Fibroblast of villous mesenchyme (primary cell): ENCODE measurements around the gene LRPAP1. TPM values are rescaled to one million over a fixed set of nuclear protein-coding genes. Genes with fewer than 3 reads are reported as not detected.

Experiments used
- DNase-seq: peaks from one replicate; pipeline ENCODE4 v3.0.0-alpha.2; 2010; ENCODE audit warnings: low read depth
- H3K4me3 ChIP-seq: 2 replicates; pipeline ENCODE4 v1.5.1; 2011; ENCODE audit warnings: low read depth, mild to moderate bottlenecking, low read length
- total RNA-seq: library from RNA; depleted of rRNA; stranded (reverse); fragments of >200 nt; gene quantifications from 2 replicates; pipeline ENCODE4 v1.2.3, GENCODE V29; 2012
- TF ChIP-seq, protein P1 (sequence below): IDR thresholded peaks from 2 replicates; pipeline ENCODE4 v1.5.1; 2012; ENCODE audit warnings: low read depth, mild to moderate bottlenecking, low read length; ENCODE audit not compliant: insufficient read depth

LRPAP1 gene
- total RNA-seq, 1 donor: 21.2 TPM

DNA sequence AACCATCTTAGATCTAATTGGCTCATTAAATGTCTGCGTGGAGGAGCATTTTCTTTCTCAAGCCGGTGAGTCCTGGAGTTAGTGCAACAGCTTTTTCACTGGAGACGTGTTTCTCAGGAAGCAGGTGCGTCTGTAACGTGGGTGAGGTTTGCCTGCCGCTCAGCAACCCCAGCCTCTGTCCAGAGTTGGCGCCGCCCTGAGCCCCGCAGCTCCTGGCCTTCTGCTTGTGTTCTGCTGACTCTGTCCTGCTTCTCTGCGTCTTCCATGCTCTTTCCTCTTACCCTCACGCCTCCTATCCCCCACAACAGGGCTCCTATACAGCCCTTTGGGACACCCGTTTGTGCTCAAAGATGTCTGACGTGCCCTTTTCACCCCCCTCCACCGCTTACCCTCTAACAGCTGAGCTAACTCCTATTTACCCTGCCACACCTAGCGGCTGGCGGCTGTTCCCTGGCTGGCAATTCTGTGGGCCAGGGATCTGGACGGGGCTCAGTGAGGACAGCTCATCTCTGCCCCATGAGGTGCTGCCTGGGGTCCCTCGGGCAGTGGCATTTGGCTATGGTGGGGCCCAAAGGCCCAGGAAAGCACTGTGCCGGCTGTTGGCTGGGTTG, 50.3 kb downstream of the LRPAP1 start:
- H3K4me3 ChIP-seq: no peak overlapping the region
- TF ChIP-seq, protein P1, sequence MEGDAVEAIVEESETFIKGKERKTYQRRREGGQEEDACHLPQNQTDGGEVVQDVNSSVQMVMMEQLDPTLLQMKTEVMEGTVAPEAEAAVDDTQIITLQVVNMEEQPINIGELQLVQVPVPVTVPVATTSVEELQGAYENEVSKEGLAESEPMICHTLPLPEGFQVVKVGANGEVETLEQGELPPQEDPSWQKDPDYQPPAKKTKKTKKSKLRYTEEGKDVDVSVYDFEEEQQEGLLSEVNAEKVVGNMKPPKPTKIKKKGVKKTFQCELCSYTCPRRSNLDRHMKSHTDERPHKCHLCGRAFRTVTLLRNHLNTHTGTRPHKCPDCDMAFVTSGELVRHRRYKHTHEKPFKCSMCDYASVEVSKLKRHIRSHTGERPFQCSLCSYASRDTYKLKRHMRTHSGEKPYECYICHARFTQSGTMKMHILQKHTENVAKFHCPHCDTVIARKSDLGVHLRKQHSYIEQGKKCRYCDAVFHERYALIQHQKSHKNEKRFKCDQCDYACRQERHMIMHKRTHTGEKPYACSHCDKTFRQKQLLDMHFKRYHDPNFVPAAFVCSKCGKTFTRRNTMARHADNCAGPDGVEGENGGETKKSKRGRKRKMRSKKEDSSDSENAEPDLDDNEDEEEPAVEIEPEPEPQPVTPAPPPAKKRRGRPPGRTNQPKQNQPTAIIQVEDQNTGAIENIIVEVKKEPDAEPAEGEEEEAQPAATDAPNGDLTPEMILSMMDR: no peak
- no peak for DNase-seq

DNA sequence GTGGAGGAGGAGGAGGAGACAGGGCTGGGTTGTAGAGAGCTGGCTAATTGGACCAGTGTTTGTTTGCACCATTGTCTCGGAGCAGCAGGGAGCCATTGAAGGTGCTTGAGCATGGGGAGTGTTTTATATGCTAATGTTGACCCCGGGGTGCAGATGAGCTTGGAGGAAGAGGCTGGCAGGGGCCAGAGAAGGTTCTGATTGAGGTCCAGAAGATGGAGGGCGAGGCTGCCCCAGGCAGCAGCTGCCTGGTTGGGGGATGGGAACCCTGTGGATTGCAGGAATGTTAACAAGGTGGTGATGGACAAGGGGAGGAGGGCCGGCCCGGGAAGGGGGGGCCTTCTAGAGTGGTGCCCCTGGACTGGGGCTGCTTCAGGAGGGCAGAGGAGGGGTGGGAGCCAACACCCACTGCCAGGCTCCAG, 51.1 kb downstream of the LRPAP1 start:
- TF ChIP-seq, protein P1: no peak
- DNase-seq: no peak
- H3K4me3 ChIP-seq: no peak overlapping the region

- H3K4me3 ChIP-seq: no peak overlapping the region
- DNase-seq: peak; percentile 71
- TF ChIP-seq, protein P1: peak; percentile 99
These were observed 51.6 kb downstream of the LRPAP1 start for GRCh38 chr4:3480528-3481112.

DNA sequence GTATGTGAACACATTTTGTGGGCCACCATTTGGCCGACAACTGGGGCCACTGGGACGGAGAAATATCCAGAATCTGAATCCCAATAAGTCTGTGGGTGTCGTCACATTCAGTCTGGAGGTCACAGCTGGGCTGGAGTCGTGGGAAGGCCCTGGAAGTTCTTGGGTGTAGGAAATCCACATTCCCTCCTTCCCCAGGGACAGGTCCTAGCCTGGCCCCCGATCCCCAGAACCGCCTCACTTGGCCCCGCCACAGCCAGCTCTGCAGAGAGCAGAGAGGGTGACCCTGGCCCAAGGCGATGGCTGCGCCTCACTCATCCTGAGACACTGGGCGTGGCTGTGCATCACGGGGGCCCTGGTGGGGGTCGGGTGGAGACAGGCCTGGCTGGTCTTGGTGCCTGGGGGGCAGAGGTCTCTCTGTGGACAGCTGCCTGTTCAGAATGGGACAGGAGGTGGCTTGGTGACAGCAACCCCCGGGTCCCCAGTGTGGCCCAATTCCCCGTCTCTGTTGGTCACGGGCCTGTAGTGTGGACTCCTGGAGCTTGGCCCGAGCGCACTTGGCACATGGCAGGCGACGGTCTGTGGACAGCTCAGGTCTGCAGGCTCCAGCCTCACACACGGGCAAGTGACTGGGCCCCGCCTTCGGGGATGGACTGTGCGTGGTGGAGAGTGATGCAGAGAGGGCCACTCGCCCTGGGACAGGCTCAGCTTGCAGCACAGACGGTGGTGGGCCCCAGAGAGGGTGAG, 52.7 kb downstream of the LRPAP1 start:
- no peak overlapping the region for H3K4me3 ChIP-seq
- TF ChIP-seq, protein P1: no peak
- no peak for DNase-seq

DNA sequence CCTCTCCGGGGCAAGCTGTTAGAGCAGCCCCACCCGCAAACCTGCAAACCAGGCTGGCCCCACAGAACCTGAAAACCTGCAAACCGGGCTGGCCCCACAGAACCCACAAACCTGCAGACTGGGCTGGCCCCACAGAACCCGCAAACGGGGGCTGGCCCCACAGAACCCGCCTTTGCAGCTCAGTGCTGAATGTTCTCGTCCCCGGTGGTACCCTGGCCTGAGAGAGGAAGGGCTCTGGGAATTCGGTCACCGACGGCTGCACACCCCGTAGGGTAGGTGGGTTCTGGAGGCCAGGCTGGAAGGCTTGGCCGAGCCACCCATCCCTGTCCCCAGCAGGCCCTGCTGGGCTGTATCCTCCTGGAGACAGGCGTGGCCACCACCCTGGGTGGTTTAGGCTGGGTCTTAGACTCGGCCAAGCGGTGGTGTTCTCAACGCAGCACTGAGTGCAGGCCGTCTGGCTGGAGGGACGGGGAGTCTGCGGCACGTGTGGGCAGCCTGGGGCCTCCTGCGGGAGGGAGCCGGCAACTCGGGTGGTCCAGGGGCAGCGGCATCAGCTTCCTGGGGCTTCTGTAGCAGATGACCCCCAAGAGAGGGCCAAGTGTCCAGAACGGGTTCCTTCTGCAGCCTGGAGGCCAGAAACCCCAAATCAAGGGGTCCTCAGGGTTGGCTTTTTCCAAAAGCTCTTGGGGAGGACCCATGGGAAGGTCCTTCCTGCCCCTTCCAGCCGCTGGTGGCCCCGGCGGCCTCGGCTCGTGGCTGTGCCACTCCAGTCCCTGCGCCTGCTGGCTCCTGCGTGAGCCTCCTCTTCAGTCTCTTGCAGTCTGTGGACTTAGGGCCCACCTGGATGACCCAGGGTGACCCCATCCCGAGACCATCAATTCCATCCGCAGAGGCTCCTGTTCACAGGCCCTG, 53.5 kb downstream of the LRPAP1 start:
- TF ChIP-seq, protein P1: no peak

DNA sequence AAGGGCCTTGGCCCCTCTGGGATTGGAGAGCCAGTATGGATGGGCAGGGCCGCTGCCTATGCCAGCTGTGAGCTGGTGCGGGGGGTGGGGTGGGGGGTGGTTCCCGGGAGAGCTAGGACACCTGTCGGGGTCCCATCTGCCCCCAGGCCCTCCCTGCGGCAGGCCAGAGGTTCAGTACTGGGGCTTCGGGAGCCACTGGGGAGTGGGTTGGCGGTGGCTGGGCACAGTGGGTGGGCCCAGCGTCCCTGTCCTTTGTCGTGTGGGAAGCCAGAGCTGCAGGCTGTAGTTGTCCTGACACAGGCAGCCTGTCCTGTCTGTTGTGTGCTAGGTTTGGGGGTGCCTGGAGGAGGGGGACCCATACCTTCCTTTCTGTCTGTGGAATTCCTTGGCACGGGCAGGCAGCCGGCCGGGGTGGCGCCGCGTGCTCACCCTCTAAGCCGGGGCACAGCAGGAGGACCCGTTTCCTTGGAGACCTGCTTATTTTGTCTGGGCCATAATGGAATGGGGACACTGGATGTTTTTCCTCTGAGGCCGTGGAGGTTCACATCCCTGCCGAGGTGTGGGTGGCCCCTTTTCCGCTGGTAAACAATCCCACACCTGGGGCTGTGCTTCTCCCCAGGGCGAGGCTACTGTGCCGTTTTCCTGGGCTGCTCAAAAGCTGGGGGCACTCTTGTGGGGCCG, 54.3 kb downstream of the LRPAP1 start:
- TF ChIP-seq, protein P1: no peak
- no peak overlapping the region for H3K4me3 ChIP-seq
- no peak for DNase-seq

More for the DNA sequence above, 53.5 kb downstream of the LRPAP1 start:
- DNase-seq: no peak
- H3K4me3 ChIP-seq: no peak overlapping the region
